Kasumi-1 (cell line): Measurements from ENCODE around the gene RGS9BP.
"Not testable (repeated sequence)": the region's sequence is repeated elsewhere in the genome, so short reads cannot be mapped to it uniquely, and the experiment has no call there.

Experiments
- DNase-seq, 2 experiments: peaks; one replicate each; lab custom pipeline; 2025; lab: John Stamatoyannopoulos, UW

Gene RGS9BP

GRCh38 chr19:32695506-32695905 lies 19.9 kb downstream of the RGS9BP start:
- DNase-seq, result peak; percentile 28 to 45

- not testable (repeated sequence) for DNase-seq
These were observed 21.1 kb downstream of the RGS9BP start for GRCh38 chr19:32696771-32697170.

GRCh38 chr19:32700129-32700528 lies 24.5 kb downstream of the RGS9BP start:
- DNase-seq, result not testable (repeated sequence)

GRCh38 chr19:32702010-32702409 lies 26.4 kb downstream of the RGS9BP start:
- no peak for DNase-seq

- not testable (repeated sequence) for DNase-seq
These were observed 28.4 kb downstream of the RGS9BP start for GRCh38 chr19:32704006-32704405.

GRCh38 chr19:32708457-32708856 lies 32.8 kb downstream of the RGS9BP start:
- no peak for DNase-seq

- no peak for DNase-seq
These were observed 33.4 kb downstream of the RGS9BP start for GRCh38 chr19:32709032-32709431.

- DNase-seq, result no peak
These were observed 36.1 kb downstream of the RGS9BP start for GRCh38 chr19:32711747-32712146.

GRCh38 chr19:32716203-32716602 lies 40.6 kb downstream of the RGS9BP start:
- DNase-seq, result not testable (repeated sequence)

GRCh38 chr19:32717496-32717895 lies 41.8 kb downstream of the RGS9BP start:
- DNase-seq, result no peak

GRCh38 chr19:32718286-32718685 lies 42.6 kb downstream of the RGS9BP start:
- DNase-seq, result no peak

- DNase-seq, result no peak
These were observed 44.0 kb downstream of the RGS9BP start, which contains the start of gene TDRD12 for GRCh38 chr19:32719611-32720059. TSS of gene TDRD12 (plus strand) at chr19:32719767. CDS start at chr19:32720073, 306 bp downstream.

- DNase-seq, result no peak
These were observed 44.7 kb downstream of the RGS9BP start for GRCh38 chr19:32720216-32720935.

GRCh38 chr19:32720936-32721250 lies 45.2 kb downstream of the RGS9BP start:
- DNase-seq, result no peak
